H1 (cell line): ENCODE data around the gene RBM44. TPM values are rescaled to one million over a fixed set of nuclear protein-coding genes. Genes with fewer than 3 reads are reported as not detected.

Source experiments
- CBX5 ChIP-seq: fragments of 300-800, 300-1000 bp; sonication (generic); IDR thresholded peaks from 2 replicates; pipeline ENCODE4 v1.7.1; 2016; ENCODE audit warnings: antibody characterized with exemption, low read length, low read depth
- HDAC6 ChIP-seq: IDR thresholded peaks from one replicate; pipeline ENCODE4 v1.7.1; 2012; ENCODE audit warnings: low read depth, mild to moderate bottlenecking, inconsistent platforms, low read length, moderate library complexity
- KDM1A ChIP-seq: fragments of 200-600, 300-600 bp; sonication (generic); IDR thresholded peaks from 2 replicates; pipeline ENCODE4 v1.7.1; 2016; ENCODE audit warnings: mild to moderate bottlenecking, low read length, borderline replicate concordance
- TCF12 ChIP-seq: IDR thresholded peaks from 2 replicates; pipeline ENCODE4 v1.6.1; 2011; ENCODE audit warnings: low read depth, mild to moderate bottlenecking, low read length
- polyA plus RNA-seq, 7 experiments: library from polyadenylated mRNA; depleted of rRNA in 3 of 7; stranded (reverse) in 5 of 7; unstranded in 2 of 7; fragments of >200 nt in 5 of 7; fragments of 200-250 nt in 2 of 7; gene quantifications; 1 replicate in 5 of 7; 2 replicates in 1 of 7; 4 replicates in 1 of 7; pipeline versions ENCODE4 v1.2.1 to v1.2.3, GENCODE V29; 2011 to 2013; ENCODE audit warnings: missing spikeins in 2 of 7, mixed read lengths in 2 of 7
- total RNA-seq: library from RNA; stranded (reverse); fragmentation: NEBNext Ultra II Directional; extraction: Animal tissue kit (Norgen Biotek cat#: 25700); gene quantifications from 2 replicates; pipeline ENCODE4 v1.2.1, GENCODE V29; 2021

Gene RBM44
- total and polyA plus RNA-seq, 2 of the 8 experiments (the other 6 are each of a cell fraction or from before 2014, with no cell fraction given), result 0.12 to 0.43 TPM

- no peak for TF ChIP-seq CBX5
- no peak for TF ChIP-seq HDAC6
- no peak for TF ChIP-seq TCF12
- no peak for TF ChIP-seq KDM1A
- TF ChIP-seq, all 59 proteins: peak for 0
Measured at GRCh38 chr2:237833546-237833945, 35.0 kb downstream of the RBM44 start (continued).
